GM19351 (cell line): ENCODE measurements around the gene REPS1.

ENCODE experiments used
- ATAC-seq: cut with Tn5 transposase; IDR thresholded peaks from one replicate; pipeline ENCODE4 v1.9.1; 2021; ENCODE audit warnings: mild to moderate bottlenecking, moderate library complexity; ENCODE audit not compliant: unreplicated experiment

The REPS1 gene

DNA sequence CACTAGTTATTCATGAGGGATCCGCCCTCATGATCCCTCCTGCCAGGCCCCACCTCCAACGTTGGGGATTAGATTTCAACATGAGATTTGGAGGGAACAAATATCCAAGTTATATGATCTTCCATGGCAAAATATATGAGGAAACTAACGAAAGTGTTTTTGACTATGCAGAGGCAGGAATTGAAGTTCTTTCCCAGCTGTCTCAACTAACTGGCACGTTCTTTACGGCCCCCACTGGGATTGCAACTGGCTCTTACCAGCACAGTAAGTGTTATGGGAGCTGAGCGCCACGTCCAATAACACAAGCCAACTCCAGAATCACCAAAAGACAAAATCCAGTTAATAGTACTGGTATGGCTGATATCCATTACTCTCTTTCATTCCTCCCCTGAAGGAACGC, 125.6 kb downstream of the REPS1 start:
- ATAC-seq = no peak

DNA sequence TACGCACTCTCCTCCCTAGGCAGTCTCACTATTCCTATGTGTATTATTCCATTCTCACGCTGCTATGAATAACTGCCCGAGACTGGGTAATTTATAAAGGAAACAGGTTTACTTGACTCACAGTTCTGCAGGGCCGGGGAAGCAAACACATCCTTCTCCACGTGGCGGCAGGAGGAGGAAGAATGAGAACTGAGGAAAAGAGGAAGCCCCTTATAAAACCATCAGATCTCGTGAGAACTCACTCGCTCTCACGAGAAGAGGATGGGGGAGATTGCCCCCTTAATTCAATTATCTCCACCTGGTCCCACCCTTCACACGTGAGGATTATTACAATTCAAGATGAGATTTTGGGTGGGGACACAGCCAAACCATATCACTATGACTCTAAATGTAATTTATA, 130.3 kb downstream of the REPS1 start:
- ATAC-seq = no peak

DNA sequence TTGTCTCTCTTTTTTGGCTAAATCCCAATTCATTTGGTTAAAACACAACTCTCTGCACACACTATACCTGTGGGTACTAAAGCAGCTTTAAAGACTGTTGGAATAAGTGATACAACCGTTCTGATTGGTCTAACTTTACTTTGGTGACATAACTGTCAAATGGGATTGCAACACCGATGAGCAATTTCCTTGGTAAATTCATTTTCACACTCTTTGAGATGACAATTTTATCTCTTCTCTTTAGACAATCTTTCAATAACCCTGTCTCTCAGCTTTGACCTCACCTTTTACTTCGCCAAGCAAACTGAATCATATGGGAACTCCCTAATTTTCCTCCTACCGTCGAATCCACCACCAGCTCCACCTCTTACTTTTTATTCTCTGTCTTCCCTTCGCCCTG, 131.4 kb downstream of the REPS1 start:
- no peak for ATAC-seq
